EL (cell line): ENCODE data around the gene HDAC9.

Experiments
- DNase-seq: peaks from one replicate; pipeline ENCODE4 v3.0.0-alpha.2; 2016

Gene HDAC9

GRCh38 chr7:18558910-18559309, 63.4 kb downstream of the HDAC9 start:
- DNase-seq = no peak

- DNase-seq = no peak
These were observed 64.2 kb downstream of the HDAC9 start for GRCh38 chr7:18559756-18560155.

GRCh38 chr7:18564779-18565178, 69.2 kb downstream of the HDAC9 start:
- DNase-seq = no peak

- DNase-seq = no peak
These were observed 69.8 kb downstream of the HDAC9 start for GRCh38 chr7:18565337-18565736.

- no peak for DNase-seq
These were observed 70.7 kb downstream of the HDAC9 start for GRCh38 chr7:18566205-18566604.

GRCh38 chr7:18566829-18567228, 71.3 kb downstream of the HDAC9 start:
- no peak for DNase-seq

GRCh38 chr7:18570441-18570840, 74.9 kb downstream of the HDAC9 start:
- no peak for DNase-seq

GRCh38 chr7:18570890-18571478, 75.4 kb downstream of the HDAC9 start:
- DNase-seq = peak; percentile 55

GRCh38 chr7:18572154-18572553, 76.6 kb downstream of the HDAC9 start:
- DNase-seq = no peak

- DNase-seq = no peak
These were observed 77.3 kb downstream of the HDAC9 start for GRCh38 chr7:18572885-18573284.

GRCh38 chr7:18573410-18574234, 78.1 kb downstream of the HDAC9 start:
- no peak for DNase-seq

GRCh38 chr7:18574235-18574540, 78.6 kb downstream of the HDAC9 start:
- DNase-seq = no peak

GRCh38 chr7:18574676-18575075, 79.1 kb downstream of the HDAC9 start:
- no peak for DNase-seq

GRCh38 chr7:18575622-18576572, 80.3 kb downstream of the HDAC9 start:
- no peak for DNase-seq

GRCh38 chr7:18577096-18577771, 81.7 kb downstream of the HDAC9 start:
- DNase-seq = no peak

- DNase-seq = no peak
These were observed 84.1 kb downstream of the HDAC9 start for GRCh38 chr7:18579698-18580097.

GRCh38 chr7:18580950-18581349, 85.4 kb downstream of the HDAC9 start:
- no peak for DNase-seq

- peak; percentile 72 for DNase-seq
These were observed 87.8 kb downstream of the HDAC9 start for GRCh38 chr7:18583305-18583704.

- no peak for DNase-seq
These were observed 94.7 kb downstream of the HDAC9 start for GRCh38 chr7:18590241-18590640.

GRCh38 chr7:18590744-18591340, 95.3 kb downstream of the HDAC9 start:
- DNase-seq = peak; percentile 46

GRCh38 chr7:18593602-18594279, 98.2 kb downstream of the HDAC9 start:
- DNase-seq = no peak

GRCh38 chr7:18597754-18598153, 102.2 kb downstream of the HDAC9 start:
- no peak for DNase-seq
